Measurements from ENCODE around the gene ACO2. TPM values are rescaled to one million over a fixed set of nuclear protein-coding genes. Genes with fewer than 3 reads are reported as not detected.

The ACO2 gene
- total and polyA plus RNA-seq, 10 of the 15 experiments (the other 5 are each of a cell fraction or from before 2014, with no cell fraction given), result 21.4 to 214 (median 88.5) TPM

DNA sequence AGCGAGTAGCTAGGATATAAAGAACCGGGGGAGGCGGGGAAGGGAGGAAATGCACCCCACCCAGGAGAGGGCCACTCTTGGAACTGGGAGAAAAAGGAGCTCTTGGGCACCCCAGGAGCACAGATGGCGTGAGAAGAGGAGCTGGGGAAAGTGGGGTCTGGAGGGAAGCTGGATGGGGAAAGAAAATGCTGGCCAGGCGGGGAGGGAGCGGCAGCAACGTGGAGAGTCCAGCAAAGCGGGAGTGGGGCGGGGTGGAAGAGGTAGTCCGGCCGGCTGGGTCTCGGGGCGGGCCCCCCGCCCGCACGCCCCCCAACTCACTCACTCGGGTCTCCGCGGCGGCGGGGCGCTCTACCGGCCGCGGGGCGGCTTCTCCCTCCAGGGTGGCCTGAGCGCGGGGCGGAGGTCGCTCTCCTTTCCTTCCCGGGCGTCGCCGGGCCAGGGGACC is 22.8 kb upstream of the ACO2 start:
- SMC1A ChIA-PET (ENCODE audit: uncharacterized antibody, unreplicated experiment), result interaction anchor here (0.7 to 3.8 kb wide), 10 partner anchors 16 to 102 kb away, joined by 3 to 18 read pairs (median 4); partner anchors contain the start of genes ACO2 and PHF5A
- no TSS peak for BruUV-seq (replicated peaks)
- intact Hi-C loops (cut with micrococcal nuclease; ENCODE audit: unreplicated experiment) (loop anchor here (2.0 to 5.0 kb wide), 2 partner anchors 41 to 56 kb away; no protein-coding TSS in a partner anchor), in situ Hi-C loops (cut with MboI) (no loop called here)
- no peak for DNase-seq (ENCODE audit: low read depth, low spot score)
- CTCF ChIA-PET, result interaction anchor here (1.2 to 4.3 kb wide), 6 partner anchors 23 to 87 kb away, joined by 4 to 26 read pairs (median 6); partner anchors contain the start of genes ACO2 and PHF5A
- Histone ChIP-seq H3K4me1 (ENCODE audit: control insufficient read depth, insufficient read depth, low read length) (peaks cover 4% of the 10 kb centered on the region; the same call in 1 of the 2 replicates), H3K4me3 (peak overlapping the region; percentile 86), H3K9ac (ENCODE audit: control insufficient read depth, insufficient read depth, low read length) (peak overlapping the region; percentile 88), H3K9me3 (replicated peaks; ENCODE audit: control insufficient read depth, insufficient read depth, low read length) (no peaks in the 10 kb centered on the region), H4K20me1 (ENCODE audit: control insufficient read depth, insufficient read depth) (0 out of 2 replicates have a peak, but pooled peaks cover 4% of the 10 kb centered on the region), H3K27ac (ENCODE audit: control insufficient read depth, insufficient read depth) (peak overlapping the region; percentile 88), H3K27me3 (replicated peaks in 1 of 2; ENCODE audit: control insufficient read depth in 2 of 2, insufficient read depth in 2 of 2, low read length in 1 of 2) (no peaks in the 10 kb centered on the region), H3K36me3 (ENCODE audit: control insufficient read depth in 2 of 2, insufficient read depth in 2 of 2, low read length in 1 of 2) (peaks cover 0 to 9% of the 10 kb centered on the region in 2 experiments; a peak in 1 of 4 replicates), H2AFZ (ENCODE audit: control insufficient read depth, low read depth, low read length) (no peak overlapping the region), H3K79me2 (ENCODE audit: control insufficient read depth, insufficient read depth, low read length) (peaks cover 61% of the 10 kb centered on the region), H3K4me2 (ENCODE audit: control insufficient read depth, insufficient read depth) (peak overlapping the region; percentile 92)
- POLR2A ChIA-PET, result interaction anchor here (0.5 to 6.3 kb wide), 17 partner anchors 9 to 493 kb away, joined by 3 to 122 read pairs (median 7); partner anchors contain the start of genes ACO2, DESI1, PHF5A and PMM1
- 4% methylated on average over 30 of the region's 34 CpGs for WGBS (ENCODE audit: insufficient coverage, insufficient replicate concordance, low lambda C conversion rate, missing lambda C conversion rate)
- no peak for FAIRE-seq
- TF ChIP-seq ZNF384 (IDR thresholded peaks at IDR 0.05; ENCODE audit: borderline replicate concordance, low read depth, low read length) (no peak), YBX1 (IDR thresholded peaks at IDR 0.05) (no peak), SUPT20H (IDR thresholded peaks at IDR 0.05; ENCODE audit: borderline replicate concordance, control insufficient read depth, low read depth, low read length) (no peak), SUZ12 (IDR thresholded peaks at IDR 0.05; ENCODE audit: unreplicated experiment) (no peak), EP300 (IDR thresholded peaks at IDR 0.05; ENCODE audit: borderline replicate concordance in 1 of 2, control insufficient read depth in 1 of 2, low read depth in 2 of 2, low read length in 2 of 2) (no peak), NFYA (IDR thresholded peaks at IDR 0.05; ENCODE audit: borderline replicate concordance, low read depth, low read length) (no peak), PML (IDR thresholded peaks at IDR 0.05; ENCODE audit: low read length) (no peak), IKZF2 (IDR thresholded peaks at IDR 0.05) (peak in 1 of 2 experiments; percentile 16; a peak in 2 of 4 replicates), HDGF (IDR thresholded peaks at IDR 0.05) (0 out of 2 replicates have a peak, but pooled peaks have one; percentile 22), MEF2A (IDR thresholded peaks at IDR 0.05; ENCODE audit: insufficient read depth, low read depth, low read length) (no peak), ZSCAN29 (IDR thresholded peaks at IDR 0.05) (no peak)
- TF ChIP-seq, protein P1, sequence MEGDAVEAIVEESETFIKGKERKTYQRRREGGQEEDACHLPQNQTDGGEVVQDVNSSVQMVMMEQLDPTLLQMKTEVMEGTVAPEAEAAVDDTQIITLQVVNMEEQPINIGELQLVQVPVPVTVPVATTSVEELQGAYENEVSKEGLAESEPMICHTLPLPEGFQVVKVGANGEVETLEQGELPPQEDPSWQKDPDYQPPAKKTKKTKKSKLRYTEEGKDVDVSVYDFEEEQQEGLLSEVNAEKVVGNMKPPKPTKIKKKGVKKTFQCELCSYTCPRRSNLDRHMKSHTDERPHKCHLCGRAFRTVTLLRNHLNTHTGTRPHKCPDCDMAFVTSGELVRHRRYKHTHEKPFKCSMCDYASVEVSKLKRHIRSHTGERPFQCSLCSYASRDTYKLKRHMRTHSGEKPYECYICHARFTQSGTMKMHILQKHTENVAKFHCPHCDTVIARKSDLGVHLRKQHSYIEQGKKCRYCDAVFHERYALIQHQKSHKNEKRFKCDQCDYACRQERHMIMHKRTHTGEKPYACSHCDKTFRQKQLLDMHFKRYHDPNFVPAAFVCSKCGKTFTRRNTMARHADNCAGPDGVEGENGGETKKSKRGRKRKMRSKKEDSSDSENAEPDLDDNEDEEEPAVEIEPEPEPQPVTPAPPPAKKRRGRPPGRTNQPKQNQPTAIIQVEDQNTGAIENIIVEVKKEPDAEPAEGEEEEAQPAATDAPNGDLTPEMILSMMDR (IDR thresholded peaks at IDR 0.05 in 2 of 3, conservative IDR thresholded peaks at IDR 0.05 in 1 of 3; ENCODE audit: control insufficient read depth in 2 of 3, extremely low read depth in 1 of 3, insufficient read depth in 1 of 3, low read depth in 3 of 3, low read length in 3 of 3), result 0 out of 6 replicates have a peak, but pooled peaks of 1 of the 3 experiments have one; percentile 9
- no peak for ATAC-seq
- RAD21 ChIA-PET (ENCODE audit: unreplicated experiment), result interaction anchor here (1.0 to 2.8 kb wide), 10 partner anchors 22 to 81 kb away, joined by 3 to 22 read pairs (median 9); partner anchors contain the start of genes ACO2, PHF5A and TEF

All from GM12878 (cell line).